ENCODE results near the gene BAIAP3.
A peak's percentile ranks its signal among the peaks of the same experiment; 100 is the strongest.
"Not testable (repeated sequence)": the region's sequence is repeated elsewhere in the genome, so short reads cannot be mapped to it uniquely, and the experiment has no call there.

BAIAP3 gene

GRCh38 chr16:1333149-1333812, at the start of gene BAIAP3:
BAIAP3 (plus strand) TSS chr16:1333645; CDS start chr16:1338550, 4,905 bp downstream.
- DNase-seq (ENCODE audit: low spot score), result no peak

GRCh38 chr16:1283996-1284616, 49.3 kb upstream of the BAIAP3 start:
- DNase-seq (ENCODE audit: low spot score), result no peak

GRCh38 chr16:1285669-1286512, 47.6 kb upstream of the BAIAP3 start:
- no peak for DNase-seq (ENCODE audit: low spot score)

- DNase-seq (ENCODE audit: low spot score), result no peak
These were observed 46.8 kb upstream of the BAIAP3 start for GRCh38 chr16:1286513-1287094.

GRCh38 chr16:1287982-1288670, 45.3 kb upstream of the BAIAP3 start:
- no peak for DNase-seq (ENCODE audit: low spot score)

GRCh38 chr16:1288813-1289476, 44.5 kb upstream of the BAIAP3 start:
- DNase-seq (ENCODE audit: low spot score), result no peak

GRCh38 chr16:1289477-1289866, 44.0 kb upstream of the BAIAP3 start:
- DNase-seq (ENCODE audit: low spot score), result no peak

GRCh38 chr16:1290063-1290501, 43.4 kb upstream of the BAIAP3 start:
- DNase-seq (ENCODE audit: low spot score), result no peak

- DNase-seq (ENCODE audit: low spot score), result no peak
These were observed 42.4 kb upstream of the BAIAP3 start for GRCh38 chr16:1290860-1291575.

- DNase-seq (ENCODE audit: low spot score), result no peak
These were observed 41.9 kb upstream of the BAIAP3 start for GRCh38 chr16:1291576-1291974.

GRCh38 chr16:1292208-1292607, 41.2 kb upstream of the BAIAP3 start:
- not testable (repeated sequence) for DNase-seq (ENCODE audit: low spot score)

GRCh38 chr16:1292808-1293207, 40.6 kb upstream of the BAIAP3 start:
- not testable (repeated sequence) for DNase-seq (ENCODE audit: low spot score)

GRCh38 chr16:1293921-1294656, 39.4 kb upstream of the BAIAP3 start:
- no peak for DNase-seq (ENCODE audit: low spot score)

GRCh38 chr16:1295465-1295864, 38.0 kb upstream of the BAIAP3 start:
- no peak for DNase-seq (ENCODE audit: low spot score)

- DNase-seq (ENCODE audit: low spot score), result not testable (repeated sequence)
These were observed 36.8 kb upstream of the BAIAP3 start for GRCh38 chr16:1296688-1297017.

- peak; percentile 14 for DNase-seq (ENCODE audit: low spot score)
These were observed 36.3 kb upstream of the BAIAP3 start for GRCh38 chr16:1297018-1297696.

GRCh38 chr16:1298406-1298805, 35.0 kb upstream of the BAIAP3 start:
- DNase-seq (ENCODE audit: low spot score), result no peak

- no peak for DNase-seq (ENCODE audit: low spot score)
These were observed 34.2 kb upstream of the BAIAP3 start for GRCh38 chr16:1299012-1299867.

- DNase-seq (ENCODE audit: low spot score), result no peak
These were observed 33.6 kb upstream of the BAIAP3 start for GRCh38 chr16:1299868-1300203.
